Skin of body (tissue), 2 donors: Measurements from ENCODE around the gene PPP1R12B. TPM values are rescaled to one million over a fixed set of nuclear protein-coding genes. Genes with fewer than 3 reads are reported as not detected.
"Not testable (repeated sequence)": the region's sequence is repeated elsewhere in the genome, so short reads cannot be mapped to it uniquely, and the experiment has no call there.

Experiments
- DNase-seq: peaks from one replicate; lab custom pipeline; 2025; lab: John Stamatoyannopoulos, UW
- total RNA-seq: library from RNA; depleted of rRNA; stranded (reverse); fragments of >200 nt; gene quantifications from one replicate; pipeline ENCODE4 v1.2.3, GENCODE V29; 2014

Gene PPP1R12B
- total RNA-seq, 1 donor from 2014 or later = 43.0 TPM

DNA sequence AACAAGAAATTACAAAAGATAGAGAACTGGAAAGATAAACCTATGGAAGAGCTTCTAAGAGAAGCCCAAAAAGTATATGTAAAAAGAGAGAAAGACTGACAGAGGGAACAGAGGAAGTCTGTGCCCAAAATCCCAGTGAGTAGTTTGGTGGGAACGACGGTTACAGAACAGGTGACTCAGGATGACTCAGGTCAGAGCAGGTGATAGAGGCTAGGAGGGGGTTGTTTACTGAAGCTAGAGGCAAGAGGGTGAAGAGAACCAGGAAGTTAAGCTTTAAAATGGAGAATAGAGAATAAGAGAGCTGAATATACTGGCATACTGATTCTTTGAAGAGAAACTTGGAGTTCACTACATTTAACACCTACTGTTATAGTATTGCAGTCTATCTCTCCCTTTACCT is 134.9 kb downstream of the PPP1R12B start:
- not testable (repeated sequence) for DNase-seq

DNA sequence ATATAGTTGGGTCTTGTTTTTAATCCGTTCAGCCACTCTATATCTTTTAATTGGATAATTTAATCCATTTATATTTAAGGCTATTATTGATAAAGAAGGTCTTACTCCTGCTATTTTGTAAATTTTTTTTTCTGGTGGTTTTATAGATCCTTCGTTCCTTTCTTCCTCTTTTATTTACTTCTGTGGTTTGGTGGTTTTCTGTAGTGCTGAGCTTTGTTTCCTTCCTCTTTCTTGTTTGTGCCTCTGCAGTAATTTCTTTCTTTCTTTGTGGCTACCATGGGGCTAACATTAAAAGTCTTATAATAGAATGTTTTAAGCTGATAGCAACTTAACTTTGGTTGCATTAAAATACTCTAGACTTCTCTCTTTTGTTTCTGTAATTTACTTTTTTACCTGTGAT is 135.5 kb downstream of the PPP1R12B start:
- not testable (repeated sequence) for DNase-seq

DNA sequence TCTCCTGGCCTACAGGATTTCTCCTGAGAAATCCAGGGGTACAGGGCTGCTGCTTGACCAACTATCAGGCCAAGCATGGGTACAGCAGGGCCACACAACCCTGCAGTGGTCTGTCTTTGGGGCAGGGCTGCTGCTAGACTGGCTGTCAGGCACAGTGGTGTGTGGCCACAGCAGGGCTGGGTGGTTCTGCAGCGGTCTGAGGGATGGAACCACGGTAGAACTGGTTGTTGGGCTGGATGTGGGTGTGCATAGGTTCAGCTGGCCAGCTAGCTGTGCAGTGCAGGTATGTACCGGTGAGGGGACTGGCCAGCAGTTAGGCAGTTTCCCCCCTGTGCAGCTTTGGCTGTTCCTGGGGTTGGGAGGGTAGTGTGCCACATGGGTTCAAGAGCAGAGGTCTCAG is 136.3 kb downstream of the PPP1R12B start:
- DNase-seq = not testable (repeated sequence)

DNA sequence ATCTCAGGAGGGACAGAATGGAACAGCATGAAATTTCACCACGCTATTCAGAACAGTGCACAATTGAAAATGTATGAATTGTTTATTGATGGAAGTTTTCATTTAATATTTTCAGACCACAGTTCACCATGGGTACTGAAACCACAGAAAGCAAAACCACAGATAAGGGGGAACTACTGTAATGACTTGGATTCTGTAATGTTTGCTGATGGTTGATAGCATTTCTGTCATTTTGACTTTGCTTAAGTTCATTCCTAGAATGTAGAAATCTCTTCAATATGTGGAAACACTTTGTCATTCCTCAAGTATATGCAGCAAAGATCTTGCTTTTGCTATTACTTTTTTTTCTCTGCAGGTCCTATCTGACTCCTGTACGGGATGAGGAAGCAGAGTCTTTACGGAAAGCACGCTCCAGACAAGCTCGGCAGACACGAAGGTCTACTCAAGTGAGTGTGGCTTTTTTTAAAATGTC is 139.7 kb downstream of the PPP1R12B start:
- DNase-seq = not testable (repeated sequence)

DNA sequence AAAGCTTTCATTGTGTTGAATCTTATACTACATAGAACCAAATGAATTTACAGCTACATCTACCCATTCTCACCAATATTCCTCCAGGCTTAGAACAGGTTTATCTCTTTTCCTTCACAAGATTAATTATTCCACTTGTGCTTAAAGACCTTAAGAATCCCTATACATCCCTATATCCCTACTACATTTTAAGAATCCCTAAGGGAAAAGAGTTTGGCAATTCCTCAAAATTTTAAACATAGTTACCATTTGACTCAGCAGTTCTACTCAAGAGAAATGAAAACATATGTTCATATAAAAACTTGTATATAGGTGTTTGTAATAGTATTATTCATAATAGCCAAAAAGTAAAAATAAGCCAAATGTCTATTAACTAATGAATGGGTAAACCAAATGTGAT is 140.6 kb downstream of the PPP1R12B start:
- DNase-seq = not testable (repeated sequence)

DNA sequence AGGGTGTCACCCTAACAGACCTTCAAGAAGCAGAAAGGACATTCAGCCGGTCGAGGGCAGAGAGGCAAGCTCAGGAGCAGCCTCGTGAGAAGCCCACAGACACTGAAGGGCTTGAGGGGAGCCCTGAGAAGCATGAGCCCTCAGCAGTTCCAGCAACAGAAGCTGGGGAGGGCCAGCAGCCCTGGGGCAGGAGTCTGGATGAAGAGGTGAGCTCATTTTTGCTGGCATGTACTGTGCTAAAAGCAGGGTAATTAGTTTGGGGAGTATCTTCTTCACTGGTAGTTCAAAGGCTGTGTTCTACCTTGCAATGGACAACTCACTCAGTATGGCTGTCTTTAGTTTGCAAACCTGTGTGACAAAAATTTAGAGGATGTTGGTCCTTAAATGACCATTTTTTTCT is 144.6 kb downstream of the PPP1R12B start:
- not testable (repeated sequence) for DNase-seq

DNA sequence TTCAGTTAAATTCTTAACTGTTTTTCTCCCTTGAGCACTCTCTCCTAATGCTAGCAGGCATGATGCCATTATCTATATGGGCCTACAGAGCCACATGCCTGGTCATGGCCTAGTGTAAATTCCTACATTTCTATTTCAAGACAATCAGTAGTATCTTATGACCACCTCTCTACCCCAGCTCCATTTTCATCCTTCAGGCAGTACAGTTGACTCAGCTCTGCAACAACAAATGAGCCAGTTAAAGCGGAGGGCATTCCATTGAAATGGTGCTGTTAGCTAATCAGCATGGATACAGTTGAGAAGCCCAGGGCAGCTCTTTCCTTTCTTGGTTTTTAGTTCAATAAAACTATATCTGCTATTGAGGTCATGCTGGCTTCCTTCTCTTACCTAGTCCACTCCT is 150.0 kb downstream of the PPP1R12B start:
- no peak for DNase-seq

DNA sequence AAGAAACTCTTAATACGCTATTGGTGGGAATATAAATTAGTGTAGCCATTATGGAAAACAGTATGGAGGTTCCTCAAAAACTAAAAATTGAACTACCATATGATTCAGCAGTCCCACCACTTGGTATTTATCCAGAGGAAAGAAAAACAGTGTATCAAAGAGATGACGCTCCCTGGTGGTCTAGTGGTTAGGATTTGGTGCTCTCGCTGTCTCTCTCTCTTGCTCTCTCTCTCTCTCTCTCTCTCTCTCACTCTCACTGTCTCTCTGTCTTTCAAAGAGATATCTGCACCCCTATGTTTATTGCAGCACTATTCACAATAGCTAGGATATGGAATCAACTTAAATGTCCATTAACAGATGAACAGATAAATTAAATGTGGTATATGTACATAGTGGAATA is 151.5 kb downstream of the PPP1R12B start:
- not testable (repeated sequence) for DNase-seq

DNA sequence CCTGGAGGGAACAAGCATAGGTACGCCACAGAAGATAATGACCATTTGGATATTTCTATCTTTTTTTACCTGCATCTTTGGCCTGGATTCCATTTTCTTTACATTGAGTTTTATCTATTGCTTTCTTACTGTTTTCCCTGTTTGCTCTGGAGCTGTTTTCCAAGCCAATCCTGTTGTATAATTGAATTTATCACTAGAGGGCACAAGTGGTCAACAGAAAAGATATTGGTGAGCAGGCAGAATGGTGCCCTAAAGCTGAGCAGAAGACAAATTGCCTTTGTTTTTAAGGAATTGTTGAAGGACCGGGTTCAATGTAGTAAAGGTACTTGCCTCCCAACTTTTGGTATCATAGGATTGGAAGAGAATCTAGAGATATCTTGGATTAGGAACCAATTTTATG is 152.8 kb downstream of the PPP1R12B start:
- peak; percentile 11 for DNase-seq

DNA sequence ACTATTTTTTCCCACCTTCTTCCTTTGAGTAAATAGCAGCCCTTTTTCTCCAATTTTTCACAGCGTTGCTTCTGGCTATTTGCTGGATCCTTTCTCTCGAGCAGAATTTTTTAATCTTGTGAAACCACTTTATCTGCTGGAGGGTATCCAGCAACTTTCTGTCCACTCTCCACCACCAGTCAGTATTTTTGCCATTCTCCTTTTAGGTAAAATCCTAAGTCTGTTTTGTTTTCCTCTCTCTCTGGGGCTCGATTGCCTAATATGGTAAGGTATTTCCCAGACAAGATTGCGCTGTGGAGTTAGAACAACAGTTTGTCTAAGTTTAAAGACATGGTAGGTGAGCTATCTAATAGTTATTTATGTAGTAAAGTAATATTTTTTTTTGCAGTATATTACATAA is 156.9 kb downstream of the PPP1R12B start:
- no peak for DNase-seq

DNA sequence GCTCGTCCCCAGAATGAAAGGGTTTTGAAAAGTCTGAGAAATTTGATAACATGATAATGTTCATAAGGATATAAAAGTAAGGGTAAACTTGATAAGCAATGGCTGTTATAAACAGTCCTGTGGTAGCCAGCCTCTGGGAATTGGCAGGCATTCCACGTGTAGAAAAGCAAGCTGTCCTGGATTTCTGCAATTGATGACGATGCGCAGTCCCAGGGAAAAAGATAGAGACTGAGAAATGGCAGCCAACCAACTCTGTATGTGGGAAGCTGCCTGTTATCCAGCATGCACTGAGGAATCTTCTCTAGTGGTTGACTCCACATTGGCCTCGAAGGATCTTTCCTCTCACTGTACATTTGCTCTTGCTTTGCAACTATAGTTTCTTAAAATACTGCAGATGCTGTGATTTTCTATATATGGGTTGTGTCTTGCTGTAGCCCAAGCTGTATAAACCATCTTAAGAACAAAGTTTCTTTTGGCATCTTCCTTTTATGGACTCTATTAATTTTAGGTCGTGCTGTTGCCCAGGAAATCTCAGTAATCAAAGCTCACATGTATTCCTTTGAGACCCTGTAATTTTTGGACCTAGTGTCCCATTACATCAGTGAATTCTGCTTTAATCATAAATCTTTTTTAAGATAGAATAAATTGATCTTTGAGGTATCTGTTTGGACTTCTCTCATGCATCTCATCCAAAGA is 157.5 kb downstream of the PPP1R12B start:
- DNase-seq = peak; percentile 62

DNA sequence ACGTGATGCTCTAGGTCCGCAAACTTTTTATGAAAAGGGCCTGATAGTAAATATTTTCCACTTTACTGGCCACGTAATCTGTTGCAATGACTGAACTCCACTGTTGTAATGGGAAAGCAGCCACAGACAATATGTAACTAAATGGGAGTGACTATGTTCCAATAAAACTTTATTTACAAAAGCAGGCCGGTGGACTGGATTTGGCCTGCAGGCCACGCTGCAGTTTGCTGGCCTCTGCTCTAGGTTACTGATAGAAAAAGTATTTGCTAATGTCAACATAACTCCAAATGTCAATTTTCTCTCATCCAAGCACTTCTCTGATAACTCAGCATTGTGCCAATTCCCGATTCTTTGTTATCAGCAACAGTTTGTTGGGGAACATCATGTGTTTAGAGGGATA is 160.4 kb downstream of the PPP1R12B start:
- DNase-seq = not testable (repeated sequence)

DNA sequence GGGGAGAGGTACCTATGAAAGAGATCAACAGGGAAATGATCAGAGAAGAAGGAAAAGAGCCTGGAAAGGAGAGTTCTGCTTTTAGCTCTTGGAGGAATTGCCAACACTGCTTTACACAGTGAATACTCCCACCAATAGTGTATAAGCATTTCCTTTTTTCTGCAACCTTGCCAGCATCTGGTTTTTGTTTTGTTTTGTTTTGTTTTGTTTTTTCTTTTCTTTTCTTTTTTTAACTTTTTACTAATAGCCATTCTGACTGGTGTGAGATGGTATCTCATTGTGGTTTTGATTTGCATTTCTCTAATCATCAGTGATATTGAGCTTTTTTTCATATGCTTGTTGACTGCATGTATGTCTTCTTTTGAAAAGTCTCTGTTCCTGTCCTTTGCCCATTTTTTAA is 165.4 kb downstream of the PPP1R12B start:
- not testable (repeated sequence) for DNase-seq

DNA sequence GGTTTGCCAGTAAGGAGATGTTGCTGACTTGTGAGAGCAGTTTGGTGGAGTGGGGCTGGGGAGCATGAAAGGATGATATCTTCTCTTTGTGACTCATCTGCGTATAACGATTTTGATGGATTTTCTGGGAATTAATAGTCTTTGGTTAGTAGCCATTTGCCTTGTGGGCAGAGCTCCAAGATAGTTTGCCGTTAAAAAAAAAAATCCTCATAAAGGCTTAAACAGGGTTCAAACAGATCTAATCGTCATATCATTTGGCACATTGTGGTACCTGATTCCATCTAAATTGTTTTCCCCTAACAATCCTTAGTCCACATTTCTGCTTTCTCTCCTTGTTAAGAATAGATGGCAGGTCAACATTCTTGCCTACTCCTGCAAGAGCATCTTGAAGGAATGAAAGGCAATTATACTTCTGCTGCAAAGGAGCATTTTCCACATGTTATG is 168.0 kb downstream of the PPP1R12B start:
- DNase-seq = no peak

DNA sequence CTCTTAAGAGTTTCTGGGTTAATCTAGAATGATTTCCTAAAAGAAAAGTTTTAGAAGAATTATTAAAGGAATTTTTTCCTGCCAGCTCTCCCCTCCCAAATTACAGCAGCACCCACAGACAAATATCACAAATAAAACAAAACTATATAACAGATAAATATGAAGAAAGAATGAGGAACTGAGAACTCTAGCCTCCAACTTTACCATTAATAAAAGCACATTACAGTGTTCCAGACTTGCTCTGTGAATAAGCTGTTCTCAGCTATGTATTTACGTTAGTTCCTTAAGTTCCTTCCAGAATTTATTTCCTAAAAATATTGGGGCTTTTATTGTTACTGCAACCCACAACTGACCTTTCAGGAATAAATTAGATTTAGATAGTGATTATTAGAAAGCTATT is 168.6 kb downstream of the PPP1R12B start:
- not testable (repeated sequence) for DNase-seq

DNA sequence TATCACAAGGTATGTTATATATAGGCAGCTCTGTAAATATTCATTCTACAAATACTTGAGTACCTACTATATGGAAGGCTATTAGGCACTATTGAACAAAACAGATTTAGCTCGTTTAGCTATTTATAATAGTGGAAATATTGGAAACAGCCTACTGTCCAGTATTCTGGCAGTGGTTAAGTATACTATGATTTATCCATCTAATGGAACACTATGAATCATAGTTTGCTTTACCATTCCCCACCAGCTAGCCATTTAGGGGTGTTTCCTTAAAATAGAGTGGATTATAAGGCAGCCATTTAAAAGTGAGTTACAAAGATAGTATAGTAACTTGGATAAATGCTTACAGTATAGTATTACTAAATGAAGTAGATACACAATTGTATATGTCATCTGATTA is 169.7 kb downstream of the PPP1R12B start:
- DNase-seq = not testable (repeated sequence)

DNA sequence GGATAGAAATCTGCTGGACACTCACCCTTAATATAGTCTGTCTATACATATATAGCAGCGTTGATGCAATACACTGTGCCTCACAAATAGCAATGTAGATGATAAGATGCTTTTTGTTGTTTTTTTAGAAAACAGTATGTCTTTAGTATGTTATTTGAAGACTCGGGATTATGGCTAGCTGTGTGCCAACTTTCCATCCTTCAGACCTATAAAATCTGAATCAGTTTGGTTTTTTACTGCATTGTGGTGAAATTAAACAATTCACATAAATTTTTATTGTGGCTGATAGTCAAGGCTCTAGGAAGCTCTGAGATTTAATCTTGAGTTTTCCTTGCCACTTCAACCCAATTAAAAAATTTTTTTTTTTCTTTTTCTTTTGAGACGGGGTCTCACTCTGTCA is 170.4 kb downstream of the PPP1R12B start:
- not testable (repeated sequence) for DNase-seq

DNA sequence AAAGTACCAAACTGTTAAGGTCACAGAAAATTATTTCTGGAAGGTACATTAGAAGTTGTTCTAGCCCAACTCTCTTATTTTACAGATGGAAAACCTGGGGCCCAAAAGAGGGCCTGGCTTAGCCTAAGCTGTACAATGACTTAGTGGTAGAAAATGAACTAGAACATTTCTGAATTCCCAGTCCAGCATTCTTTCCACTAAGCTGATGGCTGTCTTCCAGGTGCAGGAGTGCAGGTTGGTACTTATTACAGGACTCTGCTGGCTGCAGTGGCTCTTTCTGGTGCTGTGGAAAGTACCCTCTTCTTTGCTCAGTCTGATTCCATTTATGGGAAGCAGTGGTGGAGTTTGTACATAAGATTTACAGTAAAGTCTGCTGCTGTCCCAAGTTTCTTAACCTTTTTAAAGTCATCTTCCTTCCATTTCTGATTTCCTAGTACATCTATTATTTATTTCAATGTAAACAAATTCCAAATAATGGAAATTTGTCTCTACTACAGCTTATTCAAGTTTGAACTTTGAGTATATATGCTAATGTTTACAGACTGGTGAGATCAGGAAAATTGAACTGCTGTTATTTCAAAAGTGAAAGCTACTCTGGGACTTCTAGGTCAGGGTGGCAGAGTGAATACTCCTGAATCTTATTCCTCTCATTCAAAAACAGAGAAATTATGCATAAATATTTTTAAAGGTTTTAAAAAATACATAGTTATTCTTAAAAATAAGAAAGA is 171.8 kb downstream of the PPP1R12B start:
- DNase-seq = not testable (repeated sequence)

DNA sequence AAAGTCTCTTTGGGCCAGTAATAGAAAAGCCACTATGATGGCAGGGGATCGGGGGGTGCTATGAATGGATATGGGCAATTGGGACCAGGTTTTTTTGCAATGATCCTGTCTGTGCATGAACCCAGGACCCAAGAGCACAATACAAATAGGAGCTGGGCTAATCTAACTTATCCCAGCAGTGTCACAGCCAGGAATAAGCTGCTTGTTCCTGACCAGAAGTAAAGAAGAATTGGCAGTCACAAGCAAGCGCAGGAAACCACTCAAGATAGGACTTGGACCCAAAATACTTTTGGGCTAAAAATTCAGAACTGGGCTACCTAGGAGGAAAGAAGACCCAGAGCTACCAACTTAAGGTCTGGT is 172.3 kb downstream of the PPP1R12B start:
- not testable (repeated sequence) for DNase-seq

DNA sequence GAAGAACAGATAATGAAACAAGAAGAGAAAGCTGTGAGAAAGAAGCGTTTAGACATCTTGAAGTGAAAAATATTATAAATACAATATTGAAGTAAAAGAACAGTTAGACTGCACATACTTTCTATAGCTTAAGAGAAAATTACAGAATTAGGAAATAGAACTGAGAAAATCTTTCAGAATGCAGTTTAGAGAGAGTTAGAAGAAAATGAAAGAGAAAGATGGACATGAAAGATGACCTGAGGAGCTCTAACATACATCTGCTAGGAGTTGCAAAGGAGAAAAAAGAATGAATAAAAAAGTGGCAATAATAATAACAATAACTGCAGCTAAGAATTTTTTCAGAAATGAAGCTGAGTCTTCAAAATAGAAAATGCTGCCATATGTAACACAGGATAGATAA is 173.0 kb downstream of the PPP1R12B start:
- not testable (repeated sequence) for DNase-seq

DNA sequence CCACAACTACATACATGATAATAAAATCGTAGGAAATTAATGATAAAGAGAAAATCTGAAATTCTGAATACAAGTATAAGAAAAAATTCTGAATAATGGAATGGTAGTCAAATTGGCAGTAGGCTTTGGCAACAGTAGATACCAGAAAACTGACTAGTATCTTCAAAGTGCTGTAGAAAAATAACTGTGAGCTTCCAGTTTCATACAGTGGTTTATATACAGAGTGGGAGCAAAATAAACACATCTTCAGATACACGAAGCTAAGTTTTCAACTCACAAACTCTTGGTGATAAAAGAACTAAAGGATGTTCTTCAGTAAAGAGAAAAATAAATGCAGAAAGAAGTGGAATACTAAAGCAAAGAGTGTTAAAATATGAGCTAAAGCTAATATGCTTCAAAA is 173.4 kb downstream of the PPP1R12B start:
- DNase-seq = no peak

DNA sequence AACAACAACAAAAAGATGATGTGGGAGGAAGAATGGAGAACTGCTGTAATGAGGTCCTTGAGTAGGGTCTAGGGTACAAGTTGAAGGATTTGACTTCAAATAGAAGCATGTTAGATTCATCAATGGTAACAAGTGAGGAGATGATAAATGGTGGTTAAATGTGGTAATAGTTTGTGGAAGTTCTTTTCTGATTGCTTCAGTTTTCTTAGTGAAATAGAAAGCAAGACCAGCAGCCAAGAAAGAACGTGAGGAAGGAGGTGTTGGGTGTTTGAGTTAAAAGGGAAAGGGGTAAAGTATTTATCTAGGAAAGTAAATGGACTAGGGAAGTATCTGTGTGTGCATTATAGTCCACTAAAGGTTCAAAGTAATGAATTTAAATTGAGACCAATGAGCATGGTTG is 177.6 kb downstream of the PPP1R12B start:
- DNase-seq = not testable (repeated sequence)
